WTC11 (cell line): ENCODE data around the gene MRAS. TPM values are rescaled to one million over a fixed set of nuclear protein-coding genes. Genes with fewer than 3 reads are reported as not detected.

Experiments used
- AR ChIP-seq: fragments of 250-450 bp; sonication (Bioruptor Pico); IDR thresholded peaks from 2 replicates; pipeline ENCODE4 v1.9.0; 2021; ENCODE audit warnings: mild to moderate bottlenecking
- ARID4B ChIP-seq: sonication (generic); formaldehyde crosslinking; IDR thresholded peaks from 2 replicates; pipeline ENCODE4 v1.8.0; 2023; ENCODE audit warnings: missing genetic modification reagents, mild to moderate bottlenecking, borderline replicate concordance
- CDX4 ChIP-seq: fragments of 250-450 bp; sonication (Bioruptor Pico); IDR thresholded peaks from 2 replicates; pipeline ENCODE4 v1.9.0; 2021; ENCODE audit warnings: moderate library complexity, mild to moderate bottlenecking, inconsistent platforms, borderline replicate concordance
- E2F4 ChIP-seq: sonication (generic); formaldehyde crosslinking; IDR thresholded peaks from 2 replicates; pipeline ENCODE4 v1.8.1; 2022; ENCODE audit warnings: low read depth, mild to moderate bottlenecking, moderate library complexity, missing genetic modification reagents, borderline replicate concordance
- GABPB1 ChIP-seq: sonication (generic); formaldehyde crosslinking; IDR thresholded peaks from 2 replicates; pipeline ENCODE4 v1.8.1; 2023; ENCODE audit warnings: mild to moderate bottlenecking, missing genetic modification reagents
- IRF2 ChIP-seq: sonication (generic); formaldehyde crosslinking; IDR thresholded peaks from 2 replicates; pipeline ENCODE4 v1.8.0; 2022; ENCODE audit warnings: low read depth, missing genetic modification reagents, borderline replicate concordance
- JAZF1 ChIP-seq: fragments of 250-450 bp; sonication (Bioruptor Pico); IDR thresholded peaks from 2 replicates; pipeline ENCODE4 v1.9.0; 2021; ENCODE audit warnings: moderate library complexity, mild to moderate bottlenecking, inconsistent platforms
- NFYB ChIP-seq: sonication (generic); formaldehyde crosslinking; conservative IDR thresholded peaks from 2 replicates; pipeline ENCODE4 v1.8.0; 2022; ENCODE audit warnings: low read depth, missing genetic modification reagents
- NR1H2 ChIP-seq: sonication (generic); formaldehyde crosslinking; IDR thresholded peaks from 2 replicates; pipeline ENCODE4 v1.9.0; 2021; ENCODE audit warnings: mild to moderate bottlenecking, moderate library complexity, missing genetic modification reagents
- PRDM15 ChIP-seq: sonication (generic); formaldehyde crosslinking; IDR thresholded peaks from 2 replicates; pipeline ENCODE4 v1.8.0; 2022; ENCODE audit warnings: missing genetic modification reagents
- PRRX2 ChIP-seq: fragments of 250-450 bp; sonication (Bioruptor Pico); IDR thresholded peaks from 2 replicates; pipeline ENCODE4 v1.8.0; 2021; ENCODE audit warnings: mild to moderate bottlenecking
- STAT6 ChIP-seq: sonication (generic); formaldehyde crosslinking; conservative IDR thresholded peaks from 2 replicates; pipeline ENCODE4 v1.8.1; 2023; ENCODE audit warnings: mild to moderate bottlenecking, low read depth, missing genetic modification reagents, moderate library complexity
- ZBTB43 ChIP-seq: sonication (generic); formaldehyde crosslinking; IDR thresholded peaks from 2 replicates; pipeline ENCODE4 v1.8.1; 2023; ENCODE audit warnings: mild to moderate bottlenecking, missing genetic modification reagents
- ZMAT4 ChIP-seq: fragments of 250-450 bp; sonication (Bioruptor Pico); IDR thresholded peaks from 2 replicates; pipeline ENCODE4 v1.9.0; 2021; ENCODE audit warnings: mild to moderate bottlenecking
- ZNF532 ChIP-seq: fragments of 250-450 bp; sonication (Bioruptor Pico); IDR thresholded peaks from 2 replicates; pipeline ENCODE4 v1.9.0; 2021; ENCODE audit warnings: mild to moderate bottlenecking, borderline replicate concordance
- total RNA-seq: library from RNA; stranded (reverse); gene quantifications from 3 replicates; pipeline ENCODE4 v1.2.3, GENCODE V29; 2021

MRAS gene
- total RNA-seq, 1 experiment from 2014 or later, result 14.8 TPM

- TF ChIP-seq STAT6 (CRISPR knock-in tag) (no peak), ZBTB43 (CRISPR knock-in tag) (peak; percentile 97), ZMAT4 (CRISPR knock-in tag) (no peak), NFYB (CRISPR knock-in tag) (peak; percentile 36; the same call in 1 of the 2 replicates), NR1H2 (no peak; the same call in 1 of the 2 replicates), ZNF532 (CRISPR knock-in tag) (no peak), CDX4 (no peak), GABPB1 (CRISPR knock-in tag) (peak; percentile 74), PRDM15 (CRISPR knock-in tag) (peak; percentile 57), JAZF1 (CRISPR knock-in tag) (no peak), E2F4 (peak; percentile 54; the same call in 1 of the 2 replicates), IRF2 (CRISPR knock-in tag) (no peak), PRRX2 (CRISPR knock-in tag) (no peak), ARID4B (CRISPR knock-in tag) (peak; percentile 98), AR (CRISPR knock-in tag) (no peak)
Measured at GRCh38 chr3:138434276-138434874, 86.0 kb downstream of the MRAS start, which contains the start of gene ESYT3 (continued).
